NCI-H2227 treated with DMSO at 0.1 percent for 48 hours (cell line): ENCODE results near the gene FPR2.
"Not testable (repeated sequence)": the region's sequence is repeated elsewhere in the genome, so short reads cannot be mapped to it uniquely, and the experiment has no call there.

ENCODE experiments used
- DNase-seq: peaks from one replicate; lab custom pipeline; 2025; lab: John Stamatoyannopoulos, UW

Gene FPR2

GRCh38 chr19:51739466-51740213, 21.3 kb upstream of the FPR2 start:
- no peak for DNase-seq

GRCh38 chr19:51740356-51740755, 20.6 kb upstream of the FPR2 start:
- DNase-seq = no peak

GRCh38 chr19:51742789-51743188, 18.2 kb upstream of the FPR2 start:
- DNase-seq = no peak

GRCh38 chr19:51743405-51743804, 17.6 kb upstream of the FPR2 start:
- DNase-seq = no peak

GRCh38 chr19:51746731-51747130, 14.2 kb upstream of the FPR2 start:
- no peak for DNase-seq

GRCh38 chr19:51749979-51750378, 11.0 kb upstream of the FPR2 start:
- no peak for DNase-seq

- no peak for DNase-seq
Observed at GRCh38 chr19:51750400-51751094, 10.4 kb upstream of the FPR2 start.

GRCh38 chr19:51751655-51752054, 9.3 kb upstream of the FPR2 start, which contains the start of gene FPR1:
FPR1 (minus strand) TSS chr19:51751878; CDS start chr19:51746994, 4,884 bp downstream.
- no peak for DNase-seq

- DNase-seq = no peak
Observed at GRCh38 chr19:51754109-51754508, 6.9 kb upstream of the FPR2 start.

- no peak for DNase-seq
Observed at GRCh38 chr19:51754770-51755169, 6.2 kb upstream of the FPR2 start.

- DNase-seq = no peak
Observed at GRCh38 chr19:51755571-51755970, 5.4 kb upstream of the FPR2 start.

- DNase-seq = no peak
Observed at GRCh38 chr19:51761696-51762095, 716 bp downstream of the FPR2 start.

GRCh38 chr19:51765086-51765485, 4.1 kb downstream of the FPR2 start:
- DNase-seq = no peak

GRCh38 chr19:51766461-51766860, 5.5 kb downstream of the FPR2 start:
- no peak for DNase-seq

GRCh38 chr19:51771376-51772130, 10.6 kb downstream of the FPR2 start:
- no peak for DNase-seq

- no peak for DNase-seq
Observed at GRCh38 chr19:51772977-51773376, 12.0 kb downstream of the FPR2 start.

- not testable (repeated sequence) for DNase-seq
Observed at GRCh38 chr19:51776561-51776960, 15.6 kb downstream of the FPR2 start.

- DNase-seq = peak; percentile 62
Observed at GRCh38 chr19:51777570-51778462, 16.8 kb downstream of the FPR2 start.

- DNase-seq = no peak
Observed at GRCh38 chr19:51779181-51779580, 18.2 kb downstream of the FPR2 start.

- DNase-seq = no peak
Observed at GRCh38 chr19:51779703-51780102, 18.7 kb downstream of the FPR2 start.

GRCh38 chr19:51780270-51780669, 19.3 kb downstream of the FPR2 start:
- no peak for DNase-seq

GRCh38 chr19:51781999-51782398, 21.0 kb downstream of the FPR2 start:
- no peak for DNase-seq
